ENCODE data around the gene LPCAT2.

DNA sequence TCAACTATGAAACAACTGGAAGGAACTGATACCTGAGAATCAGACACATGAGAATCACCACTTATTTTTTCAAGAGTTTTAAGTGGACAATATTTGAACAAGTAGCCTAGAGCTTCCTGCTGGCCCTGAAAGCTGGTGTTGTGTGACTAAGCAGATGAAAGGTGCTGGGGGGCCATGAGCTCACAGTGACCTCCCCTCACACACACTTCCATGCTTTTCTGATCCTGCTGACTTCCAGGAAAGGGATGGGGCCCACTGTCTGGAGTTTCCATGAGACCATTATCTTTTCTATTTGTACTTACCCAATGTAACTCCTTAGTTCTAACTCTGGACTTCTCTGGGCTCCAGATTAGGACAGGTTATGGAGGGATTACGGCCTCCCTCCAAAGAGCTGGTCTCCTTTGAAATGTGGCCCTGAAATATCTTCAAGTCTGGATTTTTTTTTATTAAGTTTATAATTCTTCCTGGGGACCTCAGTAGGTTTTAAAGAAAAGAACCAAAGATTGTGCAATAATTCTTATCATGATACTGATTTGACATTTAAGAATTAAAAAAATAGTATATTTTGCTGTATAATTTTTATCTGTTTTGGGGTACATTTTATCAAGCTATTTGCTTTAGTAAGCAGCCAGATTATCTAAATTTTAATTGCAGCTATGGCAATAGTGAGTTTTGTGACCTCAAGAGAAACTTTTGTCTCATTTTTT lies 62.5 kb downstream of the LPCAT2 start:
- TF ChIP-seq TAF1 (IDR thresholded peaks at IDR 0.05; ENCODE audit: low read depth) (no peak), RAD21 (IDR thresholded peaks at IDR 0.05; ENCODE audit: low read depth) (no peak), CEBPB (IDR thresholded peaks at IDR 0.05) (no peak)
